Neuron (in vitro differentiated cells): ENCODE data around the gene AASDHPPT.
A peak's percentile ranks its signal among the peaks of the same experiment; 100 is the strongest.

ENCODE experiments used
- H2AFZ ChIP-seq: one replicate; pipeline ENCODE4 v1.6.1; 2013; ENCODE audit warnings: low read depth, mild to moderate bottlenecking, inconsistent platforms, low read length, moderate library complexity
- H3K27me3 ChIP-seq: one replicate; pipeline ENCODE4 v1.6.1; 2013; ENCODE audit warnings: low read length; ENCODE audit not compliant: insufficient read depth
- H3K36me3 ChIP-seq: one replicate; pipeline ENCODE4 v1.6.1; 2013; ENCODE audit warnings: low read length; ENCODE audit not compliant: insufficient read depth
- H3K4me1 ChIP-seq: one replicate; pipeline ENCODE4 v1.6.1; 2013; ENCODE audit warnings: low read length; ENCODE audit not compliant: insufficient read depth
- H3K4me3 ChIP-seq: 2 replicates; pipeline ENCODE4 v1.5.1; 2013; ENCODE audit warnings: mild to moderate bottlenecking, low read length, moderate library complexity
- H3K9me3 ChIP-seq: one replicate; pipeline ENCODE4 v1.6.1; 2013; ENCODE audit warnings: low read length

The AASDHPPT gene

DNA sequence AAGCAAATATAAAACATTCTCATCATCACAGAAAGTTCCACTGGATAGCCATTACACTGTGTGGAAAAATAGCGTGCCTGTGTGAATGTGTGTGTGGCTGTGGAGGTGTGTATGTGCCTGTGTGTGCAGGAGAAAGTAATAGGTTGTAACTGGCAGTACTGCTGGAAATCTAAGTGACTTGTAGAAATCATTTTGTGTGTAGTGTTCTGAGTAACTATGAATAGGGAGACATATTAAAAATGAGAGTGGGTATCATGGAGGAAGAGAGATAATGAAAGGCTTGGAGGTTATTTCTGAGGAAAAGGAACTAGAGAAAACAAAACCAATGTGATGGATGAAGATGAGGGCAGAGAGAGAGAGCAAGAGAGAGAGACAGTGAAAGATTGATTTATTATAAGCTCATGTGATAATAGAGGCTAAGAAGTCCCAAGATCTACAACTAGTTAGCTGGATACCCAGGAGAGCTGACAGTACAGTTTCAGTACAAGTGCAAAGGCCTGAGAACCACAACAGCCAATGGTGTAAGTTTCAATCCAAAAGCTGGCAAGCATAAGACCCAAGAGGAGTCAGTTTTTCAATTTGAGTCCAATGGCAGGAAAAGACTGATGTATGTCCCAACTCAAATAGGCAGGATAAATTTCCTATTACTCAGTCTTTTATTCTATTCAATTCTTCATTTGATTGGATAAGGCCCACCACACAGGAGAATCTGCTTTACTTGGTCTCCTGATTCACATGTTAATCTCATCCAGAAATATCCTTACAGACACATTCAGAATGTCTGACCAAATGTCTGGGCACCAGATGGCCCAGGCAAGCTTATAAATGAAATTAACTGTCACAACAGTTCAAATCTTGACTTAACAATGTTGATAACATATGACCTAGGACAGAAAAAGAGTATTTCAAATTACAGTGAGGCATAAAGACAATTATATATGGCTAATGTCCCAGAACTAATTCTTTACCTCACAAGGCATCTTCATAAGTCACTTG is 15.2 kb upstream of the AASDHPPT start:
- Histone ChIP-seq H3K4me1 (peaks cover 9% of the 10 kb centered on the region), H3K4me3 (no peak overlapping the region), H3K9me3 (no peaks in the 10 kb centered on the region), H3K36me3 (no peaks in the 10 kb centered on the region), H3K27me3 (no peaks in the 10 kb centered on the region), H2AFZ (no peak overlapping the region)

DNA sequence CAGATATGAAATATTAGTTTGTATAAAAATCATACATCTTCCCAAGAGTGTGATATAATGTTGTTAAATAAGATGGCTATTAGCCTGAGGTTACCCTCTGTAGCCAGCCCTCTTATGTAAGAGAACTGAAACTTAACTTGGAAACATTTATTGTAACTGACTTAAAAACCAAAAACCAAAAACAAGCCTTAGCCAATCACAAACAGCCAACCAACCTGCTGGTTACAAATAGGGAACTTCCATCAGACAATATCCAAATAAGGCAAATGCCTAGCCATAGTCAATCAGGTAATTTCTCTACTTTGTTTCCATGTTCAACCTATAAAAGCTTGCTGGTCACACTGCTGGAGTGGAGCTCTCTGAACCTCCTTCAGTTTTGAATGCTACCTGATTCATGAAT is 14.5 kb upstream of the AASDHPPT start:
- Histone ChIP-seq H3K36me3 (no peaks in the 10 kb centered on the region), H3K9me3 (no peaks in the 10 kb centered on the region), H3K4me3 (no peak overlapping the region), H2AFZ (no peak overlapping the region), H3K27me3 (no peaks in the 10 kb centered on the region), H3K4me1 (peaks cover 9% of the 10 kb centered on the region)

GRCh38 chr11:106070606-106071005 is 6.9 kb upstream of the AASDHPPT start:
- H3K4me1 ChIP-seq = no peaks in the 10 kb centered on the region

GRCh38 chr11:106072804-106073203 is 4.7 kb upstream of the AASDHPPT start:
- peaks cover 6% of the 10 kb centered on the region for H3K4me1 ChIP-seq
- no peak overlapping the region for H2AFZ ChIP-seq
- H3K36me3 ChIP-seq = no peaks in the 10 kb centered on the region
- H3K4me3 ChIP-seq = no peak overlapping the region
- peaks cover 3% of the 10 kb centered on the region for H3K9me3 ChIP-seq
- H3K27me3 ChIP-seq = no peaks in the 10 kb centered on the region

More at GRCh38 chr11:106070606-106071005, 6.9 kb upstream of the AASDHPPT start:
- Histone ChIP-seq H2AFZ (no peak overlapping the region), H3K4me3 (no peak overlapping the region), H3K9me3 (peaks cover 3% of the 10 kb centered on the region), H3K27me3 (no peaks in the 10 kb centered on the region), H3K36me3 (no peaks in the 10 kb centered on the region)

DNA sequence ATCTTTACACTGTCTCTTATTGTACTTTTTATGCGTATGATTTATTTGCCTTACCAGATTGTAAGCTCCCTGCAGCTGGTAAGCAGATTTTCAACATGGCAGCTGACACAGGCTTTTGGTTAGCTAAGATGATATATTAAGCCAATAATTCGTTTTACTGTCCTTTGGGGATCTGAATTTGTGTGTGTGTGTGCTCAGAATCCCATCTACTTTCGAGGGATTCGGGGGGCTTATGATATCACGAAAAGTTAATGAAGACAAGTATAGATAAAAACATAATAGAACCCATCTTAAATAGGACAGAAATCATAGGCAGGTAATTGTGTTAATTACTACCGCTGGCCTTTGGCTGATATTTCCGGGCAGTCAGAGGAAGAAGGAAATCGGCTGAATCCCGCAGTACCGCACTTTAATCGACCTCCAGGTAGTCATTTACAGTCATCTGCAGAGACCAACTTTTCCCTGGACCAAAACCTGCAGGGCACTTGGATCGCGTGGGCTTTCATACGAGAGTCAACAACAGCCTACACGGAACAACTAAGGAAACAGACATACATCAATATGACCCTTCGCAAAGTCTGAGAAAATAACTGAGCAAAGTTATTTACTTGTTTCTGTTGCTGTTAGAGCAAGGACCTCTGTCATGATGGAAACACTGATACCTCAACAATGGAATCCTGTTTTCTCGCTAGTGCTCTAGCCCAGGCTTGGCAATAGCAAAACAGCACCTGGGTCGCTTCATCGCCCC is 1.1 kb upstream of the AASDHPPT start:
- H3K9me3 ChIP-seq = peaks cover 3% of the 10 kb centered on the region
- H3K36me3 ChIP-seq = peaks cover 21% of the 10 kb centered on the region
- peak overlapping the region; percentile 76 for H2AFZ ChIP-seq
- peak overlapping the region; percentile 71 for H3K4me3 ChIP-seq
- H3K4me1 ChIP-seq = peaks cover 29% of the 10 kb centered on the region
- H3K27me3 ChIP-seq = no peaks in the 10 kb centered on the region

DNA sequence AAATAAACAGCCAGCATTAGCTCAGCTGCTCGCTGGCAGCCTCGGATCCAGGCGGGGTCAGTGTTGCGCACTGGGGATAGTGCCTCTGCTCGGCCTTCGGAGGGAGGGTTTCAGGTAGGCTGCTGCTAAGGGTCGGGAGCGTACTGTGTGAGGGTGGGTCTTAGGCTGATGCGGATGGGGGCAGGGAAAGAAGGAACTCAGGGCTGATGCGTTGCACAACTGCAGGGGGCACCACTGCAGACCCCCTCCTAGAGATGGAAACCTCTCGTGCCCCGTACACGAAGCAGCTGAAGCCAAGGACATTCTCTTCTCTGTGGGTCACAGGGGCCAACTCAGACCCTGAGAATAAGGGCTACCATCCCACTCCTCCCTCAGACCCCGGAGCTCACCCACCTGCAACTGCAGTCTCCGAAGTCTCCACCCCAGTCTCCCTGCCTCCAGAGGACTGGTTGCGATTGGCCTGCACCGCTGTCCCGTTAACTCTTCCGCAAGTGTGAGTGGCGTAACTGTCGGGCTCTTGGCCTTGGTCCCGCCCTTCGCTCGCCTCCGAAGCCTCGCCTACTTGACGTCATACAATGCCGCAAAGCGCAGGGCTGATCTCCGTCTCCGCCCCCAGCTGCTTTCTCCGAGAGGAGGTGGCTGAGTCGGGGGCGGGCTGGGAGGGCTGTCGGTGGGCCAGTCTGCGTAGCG is 398 bp upstream of the AASDHPPT start, which contains the start of gene KBTBD3:
KBTBD3 (minus strand) TSS at position 429 of the 690 bp plus-strand sequence. CDS start 18,250 bp downstream, outside the sequence.
- H2AFZ ChIP-seq = peak within 1 kb of the TSS; percentile 90
- peaks cover 29% of the 10 kb centered on the region for H3K4me1 ChIP-seq
- H3K4me3 ChIP-seq = peak within 1 kb of the TSS; percentile 84
- peaks cover 26% of the 10 kb centered on the region for H3K36me3 ChIP-seq
- peaks cover 3% of the 10 kb centered on the region for H3K9me3 ChIP-seq
- no peaks in the 10 kb centered on the region for H3K27me3 ChIP-seq

DNA sequence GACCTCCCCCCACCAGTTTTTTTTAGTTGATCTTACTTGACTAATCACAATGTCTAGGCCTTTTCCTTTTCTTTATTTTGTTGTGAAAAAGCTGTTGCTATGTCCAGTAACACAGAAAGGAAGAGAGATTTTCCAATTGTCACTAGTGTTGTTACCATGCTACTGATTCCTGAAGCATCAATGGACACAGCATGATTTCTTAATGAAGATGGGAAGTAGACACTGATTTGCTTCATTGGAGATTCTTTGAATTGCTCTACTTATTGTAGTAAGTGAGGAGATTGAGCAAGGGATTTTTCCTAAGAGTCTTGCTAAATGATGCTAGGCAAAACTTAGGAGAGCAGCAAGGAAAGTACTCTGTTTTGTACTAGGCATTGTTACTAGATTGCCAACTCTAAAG is 4.6 kb downstream of the AASDHPPT start:
- Histone ChIP-seq H2AFZ (no peak overlapping the region), H3K4me1 (peaks cover 23% of the 10 kb centered on the region), H3K27me3 (no peaks in the 10 kb centered on the region), H3K4me3 (no peak overlapping the region), H3K36me3 (peaks cover 66% of the 10 kb centered on the region), H3K9me3 (peaks cover 5% of the 10 kb centered on the region)

GRCh38 chr11:106086135-106086534 is 8.7 kb downstream of the AASDHPPT start:
- Histone ChIP-seq H3K4me1 (no peaks in the 10 kb centered on the region), H3K36me3 (peaks cover 66% of the 10 kb centered on the region), H3K9me3 (peaks cover 4% of the 10 kb centered on the region), H3K27me3 (no peaks in the 10 kb centered on the region), H2AFZ (no peak overlapping the region), H3K4me3 (no peak overlapping the region)

- Histone ChIP-seq H3K27me3 (no peaks in the 10 kb centered on the region), H3K4me3 (no peak overlapping the region), H3K4me1 (no peaks in the 10 kb centered on the region), H3K36me3 (peaks cover 68% of the 10 kb centered on the region), H2AFZ (no peak overlapping the region), H3K9me3 (peaks cover 4% of the 10 kb centered on the region)
Measured at GRCh38 chr11:106086850-106087249, 9.4 kb downstream of the AASDHPPT start.

- Histone ChIP-seq H3K4me3 (no peak overlapping the region), H3K9me3 (peaks cover 4% of the 10 kb centered on the region), H2AFZ (no peak overlapping the region), H3K36me3 (peaks cover 68% of the 10 kb centered on the region), H3K27me3 (no peaks in the 10 kb centered on the region), H3K4me1 (no peaks in the 10 kb centered on the region)
Measured at GRCh38 chr11:106087815-106088435, 10.5 kb downstream of the AASDHPPT start.

DNA sequence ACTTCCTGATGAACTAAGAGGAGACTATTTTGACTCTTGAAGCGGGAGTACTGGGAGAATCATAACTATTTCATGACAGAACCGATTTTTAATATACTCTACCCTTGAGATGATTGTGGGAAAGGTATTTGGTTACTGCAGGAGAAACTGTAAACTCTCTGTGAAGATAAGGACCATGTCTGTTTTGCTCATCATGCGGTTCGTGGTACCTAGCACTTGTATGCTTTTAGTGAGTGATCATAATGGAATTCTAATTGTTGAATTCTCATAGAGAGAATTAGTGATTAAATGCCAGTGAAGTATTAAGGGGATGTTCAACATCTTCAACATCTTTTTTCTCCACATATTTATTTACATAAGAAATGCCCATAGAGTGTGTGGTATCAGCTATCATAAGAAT is 11.4 kb downstream of the AASDHPPT start:
- no peaks in the 10 kb centered on the region for H3K4me1 ChIP-seq

GRCh38 chr11:106091480-106092123 is 14.1 kb downstream of the AASDHPPT start:
- peaks cover 2% of the 10 kb centered on the region for H3K9me3 ChIP-seq
- no peaks in the 10 kb centered on the region for H3K27me3 ChIP-seq
- H3K4me1 ChIP-seq = no peaks in the 10 kb centered on the region
- no peak overlapping the region for H3K4me3 ChIP-seq
- no peak overlapping the region for H2AFZ ChIP-seq
- peaks cover 73% of the 10 kb centered on the region for H3K36me3 ChIP-seq

More for the DNA sequence above, 11.4 kb downstream of the AASDHPPT start:
- Histone ChIP-seq H2AFZ (no peak overlapping the region), H3K27me3 (no peaks in the 10 kb centered on the region), H3K9me3 (peaks cover 4% of the 10 kb centered on the region), H3K36me3 (peaks cover 70% of the 10 kb centered on the region), H3K4me3 (no peak overlapping the region)
